ENCODE measurements around the gene GALNT5. TPM values are rescaled to one million over a fixed set of nuclear protein-coding genes. Genes with fewer than 3 reads are reported as not detected.

The GALNT5 gene
- polyA plus RNA-seq, 3 donors: not detected

GRCh38 chr2:157334335-157334734 lies 76.8 kb downstream of the GALNT5 start:
- no peak overlapping the region for H3K4me2 ChIP-seq (replicated peaks; ENCODE audit: extremely low read depth, low read length, poor library complexity, severe bottlenecking)
- no peaks in the 10 kb centered on the region for H4K20me1 ChIP-seq (ENCODE audit: insufficient read depth, low read length)
- no peaks in the 10 kb centered on the region for H3K36me3 Mint-ChIP-seq
- no peak for DNase-seq
- no peak overlapping the region for H3K27ac ChIP-seq (ENCODE audit: low read depth in 1 of 2, low read length in 2 of 2)
- no peak overlapping the region for H3K27ac Mint-ChIP-seq
- peaks cover 0 to 4% (median 0%) of the 10 kb centered on the region in 3 donors for H3K27me3 Mint-ChIP-seq (ENCODE audit: low read depth in 3 of 3)
- no peak overlapping the region for H3K9ac ChIP-seq (ENCODE audit: insufficient read depth, low read length, poor library complexity, severe bottlenecking)
- no peaks in the 10 kb centered on the region for H3K9me3 Mint-ChIP-seq
- H2AFZ ChIP-seq (ENCODE audit: insufficient read depth, low read depth, low read length, poor library complexity, severe bottlenecking): no peak overlapping the region
- H3K4me3 ChIP-seq (replicated peaks in 1 of 3; ENCODE audit: low read depth in 2 of 3, low read length in 3 of 3): no peak overlapping the region
- WGBS (ENCODE audit: insufficient coverage): no CpG with 5 or more reads among the region's 4 CpGs
- H3K27me3 ChIP-seq (ENCODE audit: control insufficient read depth in 2 of 2, insufficient read depth in 2 of 2, low read length in 2 of 2): no peaks in the 10 kb centered on the region
- H3K4me1 ChIP-seq (ENCODE audit: control insufficient read depth in 1 of 2, insufficient read depth in 2 of 2, low read length in 2 of 2): no peaks in the 10 kb centered on the region
- no peak for TF ChIP-seq CTCF (IDR thresholded peaks at IDR 0.05)
- H3K79me2 ChIP-seq (ENCODE audit: insufficient read depth, low read length): no peaks in the 10 kb centered on the region
- no peaks in the 10 kb centered on the region for H3K36me3 ChIP-seq (replicated peaks in 1 of 2; ENCODE audit: control insufficient read depth in 1 of 2, insufficient read depth in 2 of 2, low read length in 2 of 2)
- no peaks in the 10 kb centered on the region for H3K9me3 ChIP-seq (replicated peaks in 1 of 2; ENCODE audit: control insufficient read depth in 1 of 2, insufficient read depth in 1 of 2, low read length in 2 of 2)
- no peak overlapping the region for H3K4me3 Mint-ChIP-seq
- intact Hi-C loops (cut with micrococcal nuclease): no loop called here
- peaks cover 4% of the 10 kb centered on the region for H3K4me1 Mint-ChIP-seq

- H3K27ac Mint-ChIP-seq: no peak overlapping the region
- Histone ChIP-seq H3K27ac (ENCODE audit: low read depth in 1 of 2, low read length in 2 of 2) (no peak overlapping the region), H2AFZ (ENCODE audit: insufficient read depth, low read depth, low read length, poor library complexity, severe bottlenecking) (no peak overlapping the region), H3K27me3 (ENCODE audit: control insufficient read depth in 2 of 2, insufficient read depth in 2 of 2, low read length in 2 of 2) (no peaks in the 10 kb centered on the region), H4K20me1 (ENCODE audit: insufficient read depth, low read length) (no peaks in the 10 kb centered on the region), H3K9me3 (replicated peaks in 1 of 2; ENCODE audit: control insufficient read depth in 1 of 2, insufficient read depth in 1 of 2, low read length in 2 of 2) (no peaks in the 10 kb centered on the region), H3K4me2 (replicated peaks; ENCODE audit: extremely low read depth, low read length, poor library complexity, severe bottlenecking) (no peak overlapping the region), H3K79me2 (ENCODE audit: insufficient read depth, low read length) (no peaks in the 10 kb centered on the region), H3K4me3 (replicated peaks in 1 of 3; ENCODE audit: low read depth in 2 of 3, low read length in 3 of 3) (no peak overlapping the region), H3K4me1 (ENCODE audit: control insufficient read depth in 1 of 2, insufficient read depth in 2 of 2, low read length in 2 of 2) (no peaks in the 10 kb centered on the region), H3K36me3 (replicated peaks in 1 of 2; ENCODE audit: control insufficient read depth in 1 of 2, insufficient read depth in 2 of 2, low read length in 2 of 2) (no peaks in the 10 kb centered on the region), H3K9ac (ENCODE audit: insufficient read depth, low read length, poor library complexity, severe bottlenecking) (no peak overlapping the region)
- H3K9me3 Mint-ChIP-seq: no peaks in the 10 kb centered on the region
- 92% methylated on average over 1 of the region's 3 CpGs for WGBS (ENCODE audit: insufficient coverage)
- H3K36me3 Mint-ChIP-seq: no peaks in the 10 kb centered on the region
- no peak for DNase-seq
- no peak overlapping the region for H3K4me3 Mint-ChIP-seq
- H3K27me3 Mint-ChIP-seq (ENCODE audit: low read depth in 3 of 3): peaks cover 0 to 4% (median 0%) of the 10 kb centered on the region in 3 donors
- intact Hi-C loops (cut with micrococcal nuclease): no loop called here
- no peak for TF ChIP-seq CTCF (IDR thresholded peaks at IDR 0.05)
- H3K4me1 Mint-ChIP-seq: peaks cover 4% of the 10 kb centered on the region
These were observed 77.3 kb downstream of the GALNT5 start for GRCh38 chr2:157334797-157335196.
